Measurements from ENCODE around the gene ABCB6. TPM values are rescaled to one million over a fixed set of nuclear protein-coding genes. Genes with fewer than 3 reads are reported as not detected.
"Not testable (repeated sequence)": the region's sequence is repeated elsewhere in the genome, so short reads cannot be mapped to it uniquely, and the experiment has no call there.

ABCB6 gene
- 14.3 and 28.4 TPM in 2 replicates for total RNA-seq (2014; rRNA removed; shearing (Covaris generic); ENCODE audit: low replicate concordance)

- H3K9ac ChIP-seq (ENCODE audit: low read length) = peak within 1 kb of the TSS; percentile 80
- no peaks in the 10 kb centered on the region for H3K9me3 ChIP-seq (ENCODE audit: low read length)
- H3K9me2 ChIP-seq (replicated peaks; ENCODE audit: insufficient read depth, low read length) = no peaks in the 10 kb centered on the region
- peaks cover 26% of the 10 kb centered on the region for H3K4me1 ChIP-seq (ENCODE audit: low read length)
- H3K27ac ChIP-seq (ENCODE audit: low read length) = peak within 1 kb of the TSS; percentile 51; the same call in 1 of the 2 replicates
- no peaks in the 10 kb centered on the region for H3K27me3 ChIP-seq (ENCODE audit: low read length)
- peak within 1 kb of the TSS; percentile 75 for H3K4me3 ChIP-seq (ENCODE audit: low read length)
- H3K79me2 ChIP-seq (ENCODE audit: low read length) = peaks cover 27% of the 10 kb centered on the region
- peak; percentile 98 for DNase-seq
- no peaks in the 10 kb centered on the region for H4K20me1 ChIP-seq (ENCODE audit: insufficient read depth, low read depth, low read length)
- no peak within 1 kb of the TSS for H2AFZ ChIP-seq (ENCODE audit: low read length)
- H3K4me2 ChIP-seq (ENCODE audit: low read depth, low read length, poor library complexity, severe bottlenecking) = peak within 1 kb of the TSS; percentile 82
- peaks cover 21% of the 10 kb centered on the region; the same call in 1 of the 2 replicates for H3K36me3 ChIP-seq (ENCODE audit: insufficient read depth, low read length)
Observed at GRCh38 chr2:219218732-219219701, at the start of gene ABCB6. TSS of gene ABCB6 (minus strand) at chr2:219218958. CDS start at chr2:219218673, 285 bp downstream.

DNA sequence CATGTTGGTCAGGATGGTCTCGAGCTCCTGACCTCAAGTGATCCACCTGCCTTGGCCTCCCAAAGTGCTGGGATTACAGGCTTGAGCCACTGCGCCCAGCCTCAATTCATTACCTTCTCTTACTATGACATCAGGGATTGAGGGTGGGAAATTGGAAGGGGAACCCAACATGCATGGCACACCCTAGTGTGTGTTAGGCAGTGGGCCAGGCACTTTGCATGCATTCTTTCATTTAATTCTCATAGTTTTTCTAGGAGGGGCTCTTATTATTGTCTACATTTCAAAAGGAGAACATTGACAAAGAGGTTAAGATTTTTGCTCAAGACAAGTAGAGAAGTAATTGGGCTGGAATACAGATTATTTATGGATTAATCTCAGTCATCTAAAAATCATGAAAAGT is 49.5 kb upstream of the ABCB6 start:
- H3K36me3 ChIP-seq (ENCODE audit: insufficient read depth, low read length) = no peaks in the 10 kb centered on the region
- H3K4me3 ChIP-seq (ENCODE audit: low read length) = no peak overlapping the region
- H3K4me2 ChIP-seq (ENCODE audit: low read depth, low read length, poor library complexity, severe bottlenecking) = no peak overlapping the region
- H3K79me2 ChIP-seq (ENCODE audit: low read length) = no peaks in the 10 kb centered on the region
- no peaks in the 10 kb centered on the region for H3K4me1 ChIP-seq (ENCODE audit: low read length)
- H3K9me2 ChIP-seq (replicated peaks; ENCODE audit: insufficient read depth, low read length) = no peaks in the 10 kb centered on the region
- H4K20me1 ChIP-seq (ENCODE audit: insufficient read depth, low read depth, low read length) = 0 out of 2 replicates have a peak, but pooled peaks cover 4% of the 10 kb centered on the region
- no peak overlapping the region for H2AFZ ChIP-seq (ENCODE audit: low read length)
- H3K9ac ChIP-seq (ENCODE audit: low read length) = no peak overlapping the region
- H3K27ac ChIP-seq (ENCODE audit: low read length) = no peak overlapping the region
- no peak for DNase-seq
- H3K9me3 ChIP-seq (ENCODE audit: low read length) = no peaks in the 10 kb centered on the region
- H3K27me3 ChIP-seq (ENCODE audit: low read length) = no peaks in the 10 kb centered on the region

- Histone ChIP-seq H3K27ac (ENCODE audit: low read length) (no peak overlapping the region), H3K79me2 (ENCODE audit: low read length) (no peaks in the 10 kb centered on the region), H2AFZ (ENCODE audit: low read length) (no peak overlapping the region), H3K4me2 (ENCODE audit: low read depth, low read length, poor library complexity, severe bottlenecking) (no peak overlapping the region), H3K4me3 (ENCODE audit: low read length) (no peak overlapping the region), H4K20me1 (ENCODE audit: insufficient read depth, low read depth, low read length) (0 out of 2 replicates have a peak, but pooled peaks cover 4% of the 10 kb centered on the region), H3K36me3 (ENCODE audit: insufficient read depth, low read length) (no peaks in the 10 kb centered on the region), H3K27me3 (ENCODE audit: low read length) (no peaks in the 10 kb centered on the region), H3K9me3 (ENCODE audit: low read length) (no peaks in the 10 kb centered on the region), H3K9me2 (replicated peaks; ENCODE audit: insufficient read depth, low read length) (no peaks in the 10 kb centered on the region), H3K4me1 (ENCODE audit: low read length) (no peaks in the 10 kb centered on the region), H3K9ac (ENCODE audit: low read length) (no peak overlapping the region)
- no peak for DNase-seq
Observed at GRCh38 chr2:219266886-219267285, 48.1 kb upstream of the ABCB6 start.

GRCh38 chr2:219266232-219266631 is 47.5 kb upstream of the ABCB6 start:
- H3K4me3 ChIP-seq (ENCODE audit: low read length) = no peak overlapping the region
- H3K79me2 ChIP-seq (ENCODE audit: low read length) = no peaks in the 10 kb centered on the region
- DNase-seq = no peak
- H3K9ac ChIP-seq (ENCODE audit: low read length) = no peak overlapping the region
- no peaks in the 10 kb centered on the region for H3K36me3 ChIP-seq (ENCODE audit: insufficient read depth, low read length)
- H4K20me1 ChIP-seq (ENCODE audit: insufficient read depth, low read depth, low read length) = no peaks in the 10 kb centered on the region
- H3K4me1 ChIP-seq (ENCODE audit: low read length) = no peaks in the 10 kb centered on the region
- H3K27me3 ChIP-seq (ENCODE audit: low read length) = no peaks in the 10 kb centered on the region
- H3K27ac ChIP-seq (ENCODE audit: low read length) = no peak overlapping the region
- H3K9me3 ChIP-seq (ENCODE audit: low read length) = no peaks in the 10 kb centered on the region
- no peaks in the 10 kb centered on the region for H3K9me2 ChIP-seq (replicated peaks; ENCODE audit: insufficient read depth, low read length)
- no peak overlapping the region for H3K4me2 ChIP-seq (ENCODE audit: low read depth, low read length, poor library complexity, severe bottlenecking)
- H2AFZ ChIP-seq (ENCODE audit: low read length) = no peak overlapping the region

DNA sequence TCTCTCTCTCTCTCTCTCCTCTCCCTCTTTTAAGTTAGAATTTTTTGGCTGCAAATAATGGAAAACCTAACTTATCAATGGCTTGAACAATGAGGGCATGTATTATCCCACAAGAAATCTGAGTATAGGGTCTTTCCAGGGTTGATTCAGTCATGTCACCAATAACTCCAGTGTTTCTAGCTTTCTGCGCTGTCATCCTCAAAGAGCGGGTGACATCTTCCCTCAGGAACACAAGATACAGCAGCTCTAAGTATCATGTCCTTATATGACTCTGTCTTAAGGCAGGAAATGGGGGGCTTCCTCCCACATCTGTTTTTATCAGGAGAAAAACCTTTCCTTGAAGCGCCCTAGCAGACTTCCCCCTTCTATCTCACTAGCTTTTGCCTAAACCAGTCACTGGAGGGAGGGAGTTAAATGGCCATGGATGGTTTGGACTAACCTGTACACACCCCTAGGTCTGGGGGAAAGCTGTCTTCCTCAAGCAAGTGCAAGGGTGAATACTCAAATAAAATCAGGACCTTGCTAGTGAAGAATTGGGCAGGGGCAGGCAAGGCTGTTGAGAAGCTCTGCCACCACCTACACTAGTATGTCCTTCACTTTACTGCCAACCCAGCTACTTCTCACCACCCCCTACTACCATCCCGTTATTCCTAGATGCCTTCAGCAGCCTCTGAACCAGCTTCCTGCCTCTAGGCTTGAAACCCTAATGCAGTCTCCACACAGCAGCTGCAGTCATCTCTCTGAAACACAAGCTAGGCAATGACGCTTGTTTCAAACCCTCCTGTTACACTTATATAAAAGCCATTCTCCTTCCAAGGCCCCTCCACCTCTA is 42.5 kb upstream of the ABCB6 start:
- H3K36me3 ChIP-seq (ENCODE audit: insufficient read depth, low read length) = no peaks in the 10 kb centered on the region

GRCh38 chr2:219258942-219259341 is 40.2 kb upstream of the ABCB6 start:
- not testable (repeated sequence) for H4K20me1 ChIP-seq (ENCODE audit: insufficient read depth, low read depth, low read length); H3K4me3 ChIP-seq (ENCODE audit: low read length); H3K9ac ChIP-seq (ENCODE audit: low read length); H3K27ac ChIP-seq (ENCODE audit: low read length); H3K9me3 ChIP-seq (ENCODE audit: low read length); H2AFZ ChIP-seq (ENCODE audit: low read length); H3K79me2 ChIP-seq (ENCODE audit: low read length); DNase-seq; H3K9me2 ChIP-seq (replicated peaks; ENCODE audit: insufficient read depth, low read length); H3K4me2 ChIP-seq (ENCODE audit: low read depth, low read length, poor library complexity, severe bottlenecking); H3K27me3 ChIP-seq (ENCODE audit: low read length); H3K36me3 ChIP-seq (ENCODE audit: insufficient read depth, low read length)
- peaks cover 13% of the 10 kb centered on the region for H3K4me1 ChIP-seq (ENCODE audit: low read length)

More for the DNA sequence above, 42.5 kb upstream of the ABCB6 start:
- no peaks in the 10 kb centered on the region for H3K9me3 ChIP-seq (ENCODE audit: low read length)
- no peak overlapping the region for H3K4me2 ChIP-seq (ENCODE audit: low read depth, low read length, poor library complexity, severe bottlenecking)
- no peak overlapping the region for H2AFZ ChIP-seq (ENCODE audit: low read length)
- H3K4me1 ChIP-seq (ENCODE audit: low read length) = no peaks in the 10 kb centered on the region
- no peak overlapping the region for H3K9ac ChIP-seq (ENCODE audit: low read length)
- H3K79me2 ChIP-seq (ENCODE audit: low read length) = no peaks in the 10 kb centered on the region
- H3K27ac ChIP-seq (ENCODE audit: low read length) = no peak overlapping the region
- no peak for DNase-seq
- H3K9me2 ChIP-seq (replicated peaks; ENCODE audit: insufficient read depth, low read length) = no peaks in the 10 kb centered on the region
- no peaks in the 10 kb centered on the region for H3K27me3 ChIP-seq (ENCODE audit: low read length)
- H3K4me3 ChIP-seq (ENCODE audit: low read length) = no peak overlapping the region
- no peaks in the 10 kb centered on the region for H4K20me1 ChIP-seq (ENCODE audit: insufficient read depth, low read depth, low read length)

DNA sequence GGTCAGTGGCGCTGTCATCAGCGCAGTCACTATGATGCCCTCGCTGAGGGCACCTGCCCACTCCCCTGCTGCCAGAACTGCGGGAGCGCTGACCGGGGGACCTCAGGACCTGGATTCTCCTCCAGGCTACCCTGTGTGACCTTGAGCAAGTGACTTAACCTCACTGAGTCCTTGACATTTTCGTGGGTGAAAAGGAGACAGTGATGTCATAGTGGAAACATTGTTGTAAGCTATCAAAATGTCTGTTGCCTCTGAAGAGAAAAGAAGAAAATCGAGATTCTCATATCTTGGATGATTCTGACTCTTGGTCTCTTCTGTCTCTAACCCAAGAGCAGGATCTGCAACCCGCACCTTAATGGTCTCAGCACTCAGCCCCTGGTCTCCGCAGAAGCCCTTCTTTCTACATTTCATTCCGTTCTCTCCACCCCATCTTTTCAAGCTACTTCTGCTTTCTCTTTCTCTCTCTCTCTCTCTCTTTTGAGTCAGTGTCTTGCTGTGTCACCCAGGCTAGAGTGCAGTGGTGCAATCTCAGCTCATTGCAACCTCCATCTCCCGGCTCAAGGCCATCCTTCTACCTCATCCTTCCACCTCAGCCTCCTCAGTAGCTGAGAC is 35.9 kb upstream of the ABCB6 start:
- H3K27ac ChIP-seq (ENCODE audit: low read length) = no peak overlapping the region
- H2AFZ ChIP-seq (ENCODE audit: low read length) = no peak overlapping the region
- H3K27me3 ChIP-seq (ENCODE audit: low read length) = no peaks in the 10 kb centered on the region

More for the DNA sequence above, 35.9 kb upstream of the ABCB6 start:
- Histone ChIP-seq H4K20me1 (ENCODE audit: insufficient read depth, low read depth, low read length) (peaks cover 23% of the 10 kb centered on the region; the same call in 1 of the 2 replicates), H3K4me2 (ENCODE audit: low read depth, low read length, poor library complexity, severe bottlenecking) (peak overlapping the region; percentile 88), H3K4me3 (ENCODE audit: low read length) (peak overlapping the region; percentile 92), H3K9ac (ENCODE audit: low read length) (peak overlapping the region; percentile 83), H3K4me1 (ENCODE audit: low read length) (peaks cover 49% of the 10 kb centered on the region), H3K79me2 (ENCODE audit: low read length) (peaks cover 30% of the 10 kb centered on the region), H3K9me2 (replicated peaks; ENCODE audit: insufficient read depth, low read length) (no peaks in the 10 kb centered on the region), H3K9me3 (ENCODE audit: low read length) (no peaks in the 10 kb centered on the region), H3K36me3 (ENCODE audit: insufficient read depth, low read length) (no peaks in the 10 kb centered on the region; the same call in 1 of the 2 replicates)
- peak; percentile 58 for DNase-seq
